HG02763 (cell line): ENCODE results near the gene PCDHGC5.

Source experiments
- ATAC-seq: cut with Tn5 transposase; IDR thresholded peaks from one replicate; pipeline ENCODE4 v1.9.1; 2021; ENCODE audit warnings: mild to moderate bottlenecking, moderate library complexity; ENCODE audit not compliant: unreplicated experiment

Gene PCDHGC5

GRCh38 chr5:141528291-141528984 lies 39.6 kb downstream of the PCDHGC5 start:
- no peak for ATAC-seq

- peak; percentile 42 for ATAC-seq
Measured at GRCh38 chr5:141529002-141529401, 40.1 kb downstream of the PCDHGC5 start.

- peak; percentile 48 for ATAC-seq
Measured at GRCh38 chr5:141529873-141530272, 41.0 kb downstream of the PCDHGC5 start.

- no peak for ATAC-seq
Measured at GRCh38 chr5:141532726-141533125, 43.8 kb downstream of the PCDHGC5 start.

- no peak for ATAC-seq
Measured at GRCh38 chr5:141533897-141534296, 45.0 kb downstream of the PCDHGC5 start.

GRCh38 chr5:141534492-141535213 lies 45.8 kb downstream of the PCDHGC5 start:
- no peak for ATAC-seq
